Measurements from ENCODE around the gene PSMA3. TPM values are rescaled to one million over a fixed set of nuclear protein-coding genes. Genes with fewer than 3 reads are reported as not detected.

Gene PSMA3
- total RNA-seq, 2 donors from 2014 or later, result 76.8 to 93.7 TPM

DNA sequence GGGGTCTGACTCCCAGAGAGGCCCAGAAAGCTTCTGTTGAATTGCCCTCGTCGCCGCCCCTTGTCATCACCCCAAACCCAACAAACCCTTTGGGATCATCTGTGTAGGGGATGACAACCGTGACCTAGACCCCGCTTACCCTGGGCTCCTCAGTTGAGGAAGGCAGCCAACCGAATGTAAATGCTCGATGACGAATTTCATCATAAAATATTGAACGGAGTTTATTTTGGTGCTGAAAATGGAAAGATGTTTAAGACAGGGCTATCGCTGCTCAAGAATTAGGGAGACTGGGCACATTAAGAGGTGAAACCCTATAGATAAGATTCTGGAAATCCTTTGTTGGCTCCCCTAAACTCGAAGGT, 44.2 kb upstream of the PSMA3 start:
- intact Hi-C loops (cut with DNase I), result no loop called here
- no peaks in the 10 kb centered on the region for H3K9me3 ChIP-seq
- H3K27me3 ChIP-seq (replicated peaks; ENCODE audit: insufficient read depth), result no peaks in the 10 kb centered on the region
- peak overlapping the region; percentile 89 to 94 for H3K27ac ChIP-seq
- TF ChIP-seq, protein P1, sequence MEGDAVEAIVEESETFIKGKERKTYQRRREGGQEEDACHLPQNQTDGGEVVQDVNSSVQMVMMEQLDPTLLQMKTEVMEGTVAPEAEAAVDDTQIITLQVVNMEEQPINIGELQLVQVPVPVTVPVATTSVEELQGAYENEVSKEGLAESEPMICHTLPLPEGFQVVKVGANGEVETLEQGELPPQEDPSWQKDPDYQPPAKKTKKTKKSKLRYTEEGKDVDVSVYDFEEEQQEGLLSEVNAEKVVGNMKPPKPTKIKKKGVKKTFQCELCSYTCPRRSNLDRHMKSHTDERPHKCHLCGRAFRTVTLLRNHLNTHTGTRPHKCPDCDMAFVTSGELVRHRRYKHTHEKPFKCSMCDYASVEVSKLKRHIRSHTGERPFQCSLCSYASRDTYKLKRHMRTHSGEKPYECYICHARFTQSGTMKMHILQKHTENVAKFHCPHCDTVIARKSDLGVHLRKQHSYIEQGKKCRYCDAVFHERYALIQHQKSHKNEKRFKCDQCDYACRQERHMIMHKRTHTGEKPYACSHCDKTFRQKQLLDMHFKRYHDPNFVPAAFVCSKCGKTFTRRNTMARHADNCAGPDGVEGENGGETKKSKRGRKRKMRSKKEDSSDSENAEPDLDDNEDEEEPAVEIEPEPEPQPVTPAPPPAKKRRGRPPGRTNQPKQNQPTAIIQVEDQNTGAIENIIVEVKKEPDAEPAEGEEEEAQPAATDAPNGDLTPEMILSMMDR (IDR thresholded peaks at IDR 0.05), result no peak
- TF ChIP-seq POLR2AphosphoS5 (IDR thresholded peaks at IDR 0.05) (no peak), POLR2A (IDR thresholded peaks at IDR 0.05) (no peak)
- H3K4me3 ChIP-seq, result peak overlapping the region; percentile 75 to 84
- H3K4me1 ChIP-seq (replicated peaks), result no peaks in the 10 kb centered on the region
- DNase-seq (ENCODE audit: low spot score), result no peak
- 0% methylated on average over 11 of the region's 11 CpGs for WGBS
- no peaks in the 10 kb centered on the region for H3K36me3 ChIP-seq

DNA sequence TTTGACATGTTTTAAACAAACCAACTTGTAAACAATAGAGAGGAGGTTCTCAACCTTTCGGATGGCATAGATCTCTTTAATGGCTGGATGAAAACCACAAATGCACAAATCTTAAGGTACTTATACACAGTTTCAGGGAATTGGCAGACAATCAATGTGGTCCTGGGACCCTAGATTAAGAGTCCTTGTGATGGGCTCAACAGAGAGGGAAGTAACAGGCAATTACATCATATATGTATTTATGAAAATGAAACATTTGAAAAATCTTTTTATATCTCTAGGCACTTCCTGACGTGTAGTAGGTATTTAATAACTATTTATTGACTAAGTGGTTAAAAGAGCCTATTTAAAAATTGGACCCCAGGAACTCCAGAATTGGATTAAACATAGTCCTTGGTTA, 43.8 kb upstream of the PSMA3 start:
- peak overlapping the region; percentile 89 to 94 for H3K27ac ChIP-seq
- H3K36me3 ChIP-seq, result no peaks in the 10 kb centered on the region
- no peak for TF ChIP-seq POLR2A (IDR thresholded peaks at IDR 0.05)
- TF ChIP-seq, protein P1 (IDR thresholded peaks at IDR 0.05), result no peak
- TF ChIP-seq POLR2AphosphoS5 (IDR thresholded peaks at IDR 0.05), result no peak
- DNase-seq (ENCODE audit: low spot score), result no peak
- intact Hi-C loops (cut with DNase I), result no loop called here
- peak overlapping the region; percentile 75 to 84 for H3K4me3 ChIP-seq
- no peaks in the 10 kb centered on the region for H3K9me3 ChIP-seq
- H3K27me3 ChIP-seq (replicated peaks; ENCODE audit: insufficient read depth), result no peaks in the 10 kb centered on the region
- WGBS, result 0% methylated on average over 2 of the region's 2 CpGs
- no peaks in the 10 kb centered on the region for H3K4me1 ChIP-seq (replicated peaks)

DNA sequence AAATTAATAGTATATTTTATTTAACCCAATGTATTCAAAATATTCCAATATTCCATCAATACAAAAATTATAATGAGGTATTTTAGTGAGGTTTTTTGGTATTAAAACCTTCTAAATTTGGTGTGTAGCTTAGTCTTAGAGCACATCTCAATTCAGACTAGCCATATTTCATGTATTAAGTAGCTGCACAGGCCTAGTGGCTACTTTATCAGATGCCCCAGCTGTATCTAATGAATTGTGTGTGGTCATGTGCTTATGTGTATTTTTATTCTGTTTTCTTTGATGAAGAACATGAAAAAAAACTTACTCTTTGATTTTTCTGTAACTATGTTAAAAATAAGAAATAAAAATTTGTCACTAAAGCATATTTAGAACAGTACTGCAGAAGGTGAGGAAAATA, 31.5 kb upstream of the PSMA3 start:
- Histone ChIP-seq H3K27ac (no peak overlapping the region), H3K9me3 (no peaks in the 10 kb centered on the region), H3K27me3 (replicated peaks; ENCODE audit: insufficient read depth) (no peaks in the 10 kb centered on the region), H3K36me3 (peaks cover 0 to 6% of the 10 kb centered on the region in 2 donors), H3K4me3 (no peak overlapping the region), H3K4me1 (replicated peaks) (no peaks in the 10 kb centered on the region)
- TF ChIP-seq POLR2AphosphoS5 (IDR thresholded peaks at IDR 0.05) (no peak), POLR2A (IDR thresholded peaks at IDR 0.05) (no peak)
- TF ChIP-seq, protein P1 (IDR thresholded peaks at IDR 0.05), result no peak
- intact Hi-C loops (cut with DNase I), result no loop called here
- no peak for DNase-seq (ENCODE audit: low spot score)

DNA sequence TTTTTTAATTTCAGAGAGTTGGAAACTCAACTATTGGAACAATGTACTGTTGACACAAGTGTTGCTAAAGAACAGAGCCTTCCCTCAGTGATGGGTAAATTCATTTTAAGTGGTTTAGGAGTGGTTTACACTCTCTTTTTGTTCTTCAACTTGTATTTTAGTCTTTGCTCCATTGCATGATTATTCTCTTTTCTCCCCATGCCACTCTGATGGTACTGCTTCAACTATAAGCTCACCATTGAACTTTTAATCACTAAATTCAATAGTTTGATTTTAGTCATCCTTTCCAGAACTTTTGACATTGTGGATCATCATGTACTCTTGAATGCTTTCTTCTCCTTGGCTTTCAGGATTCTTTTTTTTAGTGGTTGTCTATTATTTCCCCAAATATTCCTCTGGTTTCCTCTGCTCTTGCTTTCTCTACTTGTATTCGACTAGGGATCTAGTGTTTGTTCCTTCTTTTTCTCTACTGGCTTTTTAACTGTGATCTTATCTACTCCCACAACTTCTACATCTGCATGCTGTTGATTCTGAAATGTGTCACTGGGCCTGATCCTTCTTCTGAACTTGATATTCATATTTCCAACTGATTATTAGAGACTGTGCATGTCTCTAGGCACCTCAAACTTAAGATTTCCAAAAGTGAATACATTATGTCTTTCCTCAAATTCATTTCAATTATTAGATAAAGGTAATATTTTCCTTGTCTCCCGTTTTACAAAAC, 29.3 kb upstream of the PSMA3 start:
- WGBS, result 88% methylated on average over 2 of the region's 2 CpGs
- no peak for DNase-seq (ENCODE audit: low spot score)
- Histone ChIP-seq H3K4me1 (replicated peaks) (no peaks in the 10 kb centered on the region), H3K27ac (no peak overlapping the region), H3K36me3 (peaks cover 0 to 6% of the 10 kb centered on the region in 2 donors), H3K27me3 (replicated peaks; ENCODE audit: insufficient read depth) (no peaks in the 10 kb centered on the region), H3K9me3 (no peaks in the 10 kb centered on the region), H3K4me3 (no peak overlapping the region)
- TF ChIP-seq POLR2A (IDR thresholded peaks at IDR 0.05) (no peak), POLR2AphosphoS5 (IDR thresholded peaks at IDR 0.05) (no peak)
- TF ChIP-seq, protein P1 (IDR thresholded peaks at IDR 0.05), result no peak
- intact Hi-C loops (cut with DNase I), result no loop called here

DNA sequence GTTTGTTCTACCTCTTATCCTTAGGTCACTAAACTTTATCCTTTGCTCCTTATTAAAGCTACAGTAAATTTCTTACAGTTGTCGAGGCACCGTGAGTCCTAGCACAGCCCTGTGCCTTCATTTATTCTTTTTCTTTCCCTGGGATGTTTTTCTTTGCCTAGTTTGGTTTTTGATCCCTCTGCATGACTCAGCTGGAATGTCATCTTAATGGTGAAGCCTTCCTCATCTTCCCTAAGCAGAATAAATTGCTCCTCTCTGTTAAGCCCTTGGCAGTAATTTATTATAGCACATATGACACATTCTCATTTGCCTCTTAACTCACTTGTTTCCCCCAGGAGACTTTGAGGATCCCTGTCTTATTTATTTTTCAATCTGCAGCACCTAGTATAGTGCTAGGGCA, 28.1 kb upstream of the PSMA3 start:
- intact Hi-C loops (cut with DNase I), result no loop called here
- no peaks in the 10 kb centered on the region for H3K27me3 ChIP-seq (replicated peaks; ENCODE audit: insufficient read depth)
- no peak overlapping the region for H3K4me3 ChIP-seq
- TF ChIP-seq POLR2AphosphoS5 (IDR thresholded peaks at IDR 0.05), result no peak
- TF ChIP-seq, protein P1 (IDR thresholded peaks at IDR 0.05), result no peak
- H3K4me1 ChIP-seq (replicated peaks), result no peaks in the 10 kb centered on the region
- no peak for DNase-seq (ENCODE audit: low spot score)
- H3K27ac ChIP-seq, result no peak overlapping the region
- H3K36me3 ChIP-seq, result peaks cover 0 to 6% of the 10 kb centered on the region in 2 donors
- no peaks in the 10 kb centered on the region for H3K9me3 ChIP-seq
- WGBS, result 75% methylated on average over 2 of the region's 2 CpGs

Measured in prostate gland (tissue), 2 donors.